ENCODE data around the gene ERVK3-1.

DNA sequence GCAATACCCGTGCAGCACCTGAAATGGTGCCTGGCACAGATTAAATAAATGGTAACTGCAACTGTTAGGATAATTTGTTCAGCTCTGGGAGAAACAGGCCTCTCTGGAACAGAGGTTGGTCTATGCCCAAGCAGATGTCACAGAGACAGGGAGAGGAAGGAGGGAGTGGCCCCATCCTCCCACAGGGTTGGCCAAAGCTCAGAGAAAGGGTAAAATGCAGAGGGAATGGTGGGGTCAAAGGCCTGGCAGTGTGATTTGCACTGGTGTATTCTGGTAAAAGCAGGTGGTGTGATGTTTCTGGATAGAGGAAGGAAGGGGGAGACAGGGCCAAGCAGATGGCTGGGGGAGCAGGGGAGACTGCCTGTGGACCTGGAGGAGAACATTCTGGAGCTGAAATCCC, 31.0 kb downstream of the ERVK3-1 start:
- TF ChIP-seq CTCF (IDR thresholded peaks at IDR 0.05 in 4 of 5, conservative IDR thresholded peaks at IDR 0.05 in 1 of 5) (no peak), POLR2A (IDR thresholded peaks at IDR 0.05) (no peak)
